Middle frontal gyrus (tissue), 1 donor: ENCODE measurements around the gene EXOC6B.

Experiments
- DNase-seq: peaks from one replicate; pipeline ENCODE4 v3.0.0-alpha.2; 2015; ENCODE audit warnings: low spot score; ENCODE audit errors: extremely low spot score

The EXOC6B gene

DNA sequence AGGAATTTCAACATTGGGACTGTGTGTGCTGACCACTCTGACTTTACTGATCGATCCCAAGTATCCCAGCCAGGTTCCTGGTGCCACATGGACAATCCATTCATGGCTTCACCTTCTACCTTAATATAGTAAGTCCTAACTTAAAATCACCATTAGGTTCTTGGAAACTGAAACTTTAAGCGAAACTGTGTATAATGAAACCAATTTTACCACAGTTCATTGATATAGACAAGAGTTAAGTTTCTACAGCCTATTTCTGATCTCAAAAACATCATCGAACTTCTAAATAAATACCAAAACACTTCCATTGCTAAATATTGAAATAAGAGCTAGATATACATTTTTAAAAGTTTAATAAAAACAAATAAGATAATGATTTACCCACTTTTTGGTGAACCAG is 4.4 kb upstream of the EXOC6B start:
- no peak for DNase-seq

DNA sequence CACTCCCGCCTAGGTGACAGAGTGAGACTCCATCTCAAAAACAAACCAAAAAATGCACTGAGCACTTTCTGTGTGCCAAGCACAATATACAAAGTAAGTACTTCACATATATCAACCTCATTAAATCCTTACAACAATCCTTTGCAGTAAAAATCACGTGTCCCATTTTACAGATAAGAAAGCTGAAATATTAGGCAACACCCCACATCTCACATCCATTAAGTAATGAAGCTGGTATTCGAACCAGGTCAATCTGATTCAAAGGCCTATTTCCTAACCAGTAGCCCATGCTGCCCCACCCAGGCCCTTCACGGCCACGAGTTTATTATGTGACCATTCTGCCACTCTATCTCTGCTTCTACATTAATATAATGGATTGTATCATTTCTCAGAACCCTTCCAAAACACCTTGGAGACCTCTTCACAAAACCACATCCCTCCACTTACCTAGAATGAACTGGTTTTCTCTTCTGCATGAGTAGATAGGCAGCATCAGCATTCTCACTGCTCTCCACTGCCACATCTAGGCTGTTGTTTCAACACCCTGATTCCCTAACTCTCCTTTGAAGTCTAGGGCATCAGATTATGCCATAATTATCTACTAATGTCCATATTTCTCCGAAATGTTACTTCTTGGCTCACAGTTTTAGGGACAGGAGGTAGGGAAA is 3.1 kb upstream of the EXOC6B start:
- no peak for DNase-seq

DNA sequence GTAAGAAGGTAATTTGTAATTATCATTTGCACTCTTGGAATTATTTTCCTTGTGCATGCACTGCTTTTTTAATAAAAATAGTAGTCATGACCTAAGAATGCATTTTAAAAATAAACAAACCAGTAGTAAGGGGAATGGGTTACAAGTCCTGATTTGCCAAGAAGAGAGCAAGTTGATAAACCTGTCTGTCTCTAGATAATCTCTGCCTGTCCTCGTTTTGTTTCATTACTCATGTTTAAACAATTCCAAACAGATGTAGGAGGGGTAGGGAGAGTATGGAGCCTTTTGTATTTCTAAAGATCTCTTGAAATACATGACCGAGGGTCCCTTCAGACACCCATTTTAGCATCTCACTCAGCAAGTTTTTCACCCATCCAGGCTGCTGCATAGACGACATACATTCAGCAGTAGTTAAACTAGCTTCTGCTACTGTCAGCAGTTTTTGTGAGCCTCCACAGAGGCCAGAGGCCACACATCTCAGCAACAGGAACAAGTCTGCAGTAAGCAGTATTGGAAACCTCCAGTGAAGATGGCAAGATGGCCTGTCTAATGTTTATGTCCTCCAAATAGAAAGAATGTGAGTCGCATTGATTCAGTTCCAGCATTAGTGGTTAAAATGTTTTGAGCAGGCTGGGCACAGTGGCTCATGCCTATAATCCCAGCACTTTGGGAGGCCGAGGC is 2.3 kb upstream of the EXOC6B start:
- no peak for DNase-seq

GRCh38 chr2:72827487-72827886 is 1.7 kb upstream of the EXOC6B start:
- DNase-seq = no peak

- no peak for DNase-seq
These were observed 284 bp upstream of the EXOC6B start for GRCh38 chr2:72826156-72826477.

DNA sequence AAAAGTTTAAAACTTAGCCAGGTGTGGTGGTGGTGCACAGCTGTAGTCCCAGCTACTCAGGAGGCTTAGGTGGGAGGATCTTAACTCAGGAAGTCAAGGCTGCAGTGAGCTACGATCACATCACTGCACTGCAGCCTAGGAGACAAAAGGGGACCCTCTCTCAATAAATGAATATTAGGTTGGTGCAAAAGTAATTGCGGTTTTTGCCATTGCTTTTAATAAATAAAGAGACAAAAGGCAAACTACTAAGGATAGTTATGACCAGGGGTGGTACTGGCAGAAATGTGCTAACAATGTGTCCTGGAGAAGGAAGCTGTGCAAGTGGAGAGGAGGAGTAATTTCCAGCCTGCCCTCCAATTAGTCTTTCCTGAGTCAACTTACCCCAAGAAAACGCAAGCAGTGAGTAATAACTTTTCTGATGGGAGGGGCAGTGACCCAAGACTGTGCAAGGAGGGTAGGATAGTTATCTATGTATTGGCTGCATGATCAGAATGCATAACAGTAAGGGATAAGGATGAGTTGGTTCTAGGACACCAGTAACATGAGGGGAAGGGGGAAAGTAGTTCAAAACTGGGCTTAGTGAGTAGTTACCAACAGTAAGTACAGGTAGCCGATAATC is 1.5 kb downstream of the EXOC6B start:
- DNase-seq = no peak

- no peak for DNase-seq
These were observed 3.0 kb downstream of the EXOC6B start for GRCh38 chr2:72822794-72823193.

DNA sequence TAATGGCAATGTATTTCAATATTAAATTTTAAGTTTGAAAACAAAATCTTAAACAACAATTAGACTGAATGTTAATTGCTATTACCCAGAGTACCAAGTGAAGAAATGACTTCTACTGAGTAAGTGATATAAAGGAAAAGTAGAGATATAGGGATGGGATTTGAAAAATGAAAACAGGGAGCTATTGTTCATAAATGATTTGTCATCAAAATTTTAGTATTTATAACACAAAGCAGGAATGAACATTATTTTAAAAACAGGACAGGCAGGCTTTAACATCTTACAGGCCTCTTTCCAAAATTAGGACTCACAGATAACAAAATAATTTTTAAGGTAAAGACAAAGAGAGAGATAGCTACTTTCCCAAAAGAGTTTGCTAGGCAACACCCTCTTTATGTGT is 3.9 kb downstream of the EXOC6B start:
- DNase-seq = no peak

- no peak for DNase-seq
These were observed 4.7 kb downstream of the EXOC6B start for GRCh38 chr2:72821118-72821517.

GRCh38 chr2:72819501-72819900 is 6.3 kb downstream of the EXOC6B start:
- DNase-seq = no peak

DNA sequence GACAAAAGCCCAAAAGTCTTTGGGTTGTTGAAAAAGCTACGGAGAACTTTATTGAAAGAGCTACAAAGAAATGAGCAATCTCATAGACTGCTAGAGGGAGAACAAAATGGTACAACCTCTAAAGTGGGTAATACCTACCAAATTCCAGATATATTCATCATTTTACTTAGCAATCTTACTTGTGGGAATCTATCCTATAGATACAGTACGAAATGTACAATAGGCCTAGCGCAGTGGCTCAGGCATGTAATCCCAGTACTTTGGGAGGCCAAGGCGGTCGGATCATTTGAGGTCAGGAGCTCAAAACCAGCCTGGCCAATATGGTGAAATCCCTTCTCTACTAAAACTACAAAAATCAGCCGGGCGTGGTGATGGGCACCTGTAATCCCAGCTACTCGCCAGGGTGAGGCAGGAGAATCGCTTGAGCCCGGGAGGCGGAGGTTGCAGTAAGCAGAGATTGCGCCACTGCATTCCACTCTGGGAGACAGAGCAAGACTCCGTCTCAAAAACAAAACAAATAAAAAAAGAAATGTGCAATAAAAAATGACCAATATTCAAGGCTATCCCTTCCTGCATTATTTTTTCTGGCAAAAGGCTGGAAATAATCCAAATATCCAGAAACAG is 10.1 kb downstream of the EXOC6B start:
- DNase-seq = no peak

GRCh38 chr2:72813841-72814240 is 12.0 kb downstream of the EXOC6B start:
- no peak for DNase-seq

GRCh38 chr2:72810165-72810564 is 15.7 kb downstream of the EXOC6B start:
- DNase-seq = no peak

DNA sequence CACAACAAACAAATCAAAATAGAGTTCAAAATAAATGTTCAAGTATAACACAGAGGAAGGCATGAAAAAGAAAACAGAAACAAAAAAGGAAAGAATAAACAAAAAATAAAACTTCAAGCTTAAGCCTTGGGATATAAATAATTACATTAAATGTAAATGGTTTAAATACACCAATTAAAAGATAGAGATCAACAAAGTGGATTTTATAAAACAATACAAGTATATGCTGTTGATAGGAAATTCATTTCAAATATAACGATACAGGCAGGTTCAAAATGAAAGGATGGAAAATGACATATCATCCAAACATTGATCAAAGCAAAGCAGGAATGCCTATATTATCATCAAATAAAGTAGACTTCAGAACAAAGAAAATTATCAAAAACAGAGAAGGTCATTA is 16.7 kb downstream of the EXOC6B start:
- no peak for DNase-seq

- DNase-seq = no peak
These were observed 19.4 kb downstream of the EXOC6B start for GRCh38 chr2:72806280-72806945.

- no peak for DNase-seq
These were observed 22.1 kb downstream of the EXOC6B start for GRCh38 chr2:72803626-72804320.

- no peak for DNase-seq
These were observed 22.7 kb downstream of the EXOC6B start for GRCh38 chr2:72803151-72803550.

DNA sequence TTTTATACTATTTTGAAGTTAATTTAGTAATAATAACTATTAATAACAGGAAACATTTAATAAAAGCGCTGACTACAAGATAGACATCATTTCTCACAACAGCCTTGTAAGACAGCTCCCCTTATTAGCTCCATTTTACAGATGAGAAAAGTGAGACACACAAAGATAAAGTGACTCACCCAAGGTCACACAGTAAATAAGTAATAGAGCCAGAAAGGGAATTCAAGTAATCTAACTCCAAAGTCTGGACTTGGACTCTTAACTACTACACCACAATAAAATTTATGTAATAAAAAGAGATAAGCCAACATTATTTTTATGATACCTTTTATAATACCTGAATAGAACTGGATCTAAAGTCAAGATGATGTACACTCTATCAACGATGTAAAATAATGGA is 25.3 kb downstream of the EXOC6B start:
- no peak for DNase-seq

DNA sequence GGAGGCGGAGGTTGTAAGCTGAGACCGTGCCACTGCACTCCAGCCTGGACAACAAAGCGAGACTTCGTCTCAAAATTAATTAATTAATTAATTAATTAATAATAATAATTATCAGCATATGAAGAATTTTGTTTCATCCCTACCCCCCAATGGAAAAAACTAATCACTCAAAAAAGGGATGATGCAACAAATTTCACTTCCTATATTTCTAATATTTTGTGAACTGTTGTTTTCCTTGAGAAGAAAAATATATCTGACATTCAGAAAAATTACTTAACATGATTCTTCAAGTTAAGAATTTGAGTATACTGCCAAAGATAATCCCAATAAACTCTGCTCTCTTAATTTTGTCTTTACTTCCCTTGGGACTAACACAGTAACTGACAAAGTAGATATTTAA is 28.1 kb downstream of the EXOC6B start:
- DNase-seq = no peak

DNA sequence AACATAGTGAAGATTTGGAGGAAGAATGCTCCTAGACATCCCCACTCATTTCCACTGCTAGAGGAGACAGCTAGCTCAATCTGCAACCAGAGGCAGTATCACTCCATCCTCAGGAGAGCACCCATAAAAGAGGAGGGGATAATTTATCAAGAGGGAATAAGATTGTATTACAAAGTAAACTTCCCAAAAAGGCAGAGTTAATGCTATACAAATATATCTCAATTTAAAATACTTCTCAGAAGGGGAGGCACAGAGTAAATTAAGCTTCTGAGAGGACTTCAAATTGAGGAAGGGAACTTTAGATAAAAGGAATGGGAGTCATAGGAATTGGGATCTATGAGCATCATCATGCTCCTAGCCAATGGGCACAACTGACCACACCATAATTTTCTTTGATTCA is 29.1 kb downstream of the EXOC6B start:
- no peak for DNase-seq

DNA sequence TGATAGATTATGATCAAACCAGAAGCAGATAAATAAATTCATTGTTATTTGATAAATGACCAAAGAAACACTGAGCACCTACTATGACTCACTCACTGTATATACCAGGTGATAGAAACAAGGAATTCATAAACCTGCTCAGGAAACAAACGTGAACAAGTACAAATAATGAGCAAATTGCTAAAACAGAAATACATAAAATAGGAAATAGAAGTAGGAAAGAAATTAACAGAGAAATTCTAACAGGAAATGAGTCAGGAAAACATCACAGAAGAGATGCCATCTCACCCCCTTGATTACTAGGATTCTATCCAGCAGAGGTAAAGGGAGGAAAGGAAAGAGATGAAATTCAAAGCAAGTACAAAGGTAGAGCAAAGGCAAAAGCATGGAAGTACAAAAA is 31.3 kb downstream of the EXOC6B start:
- no peak for DNase-seq
